ENCODE measurements around the gene RXRA. TPM values are rescaled to one million over a fixed set of nuclear protein-coding genes. Genes with fewer than 3 reads are reported as not detected.

The RXRA gene
- total and polyA plus RNA-seq, 2 of the 13 experiments (the other 11 are each of a cell fraction or from before 2014, with no cell fraction given) = 18.9 to 29.2 TPM

GRCh38 chr9:134323741-134324358 lies 2.4 kb upstream of the RXRA start (continued):
- TF ChIP-seq ZNF280D (CRISPR knock-in tag; IDR thresholded peaks at IDR 0.05) (peak; percentile 95), USF2 (IDR thresholded peaks at IDR 0.05; ENCODE audit: low read depth, low read length) (peak; percentile 48; the same call in 1 of the 2 replicates), USF2 (CRISPR knock-in tag; IDR thresholded peaks at IDR 0.05; ENCODE audit: borderline replicate concordance) (peak; percentile 77; the same call in 1 of the 2 replicates), ZZZ3 (CRISPR knock-in tag; IDR thresholded peaks at IDR 0.05; ENCODE audit: borderline replicate concordance) (no peak), ZKSCAN1 (IDR thresholded peaks at IDR 0.05; ENCODE audit: low read length) (no peak), FOXM1 (CRISPR knock-in tag; IDR thresholded peaks at IDR 0.05) (0 out of 2 replicates have a peak, but pooled peaks have one; percentile 16), ZNF503 (CRISPR knock-in tag; IDR thresholded peaks at IDR 0.05) (peak; percentile 49; the same call in 1 of the 2 replicates), ETV6 (CRISPR knock-in tag; conservative IDR thresholded peaks at IDR 0.05) (no peak), KDM4B (CRISPR knock-in tag; IDR thresholded peaks at IDR 0.05) (no peak)
- TF ChIP-seq, protein P1, sequence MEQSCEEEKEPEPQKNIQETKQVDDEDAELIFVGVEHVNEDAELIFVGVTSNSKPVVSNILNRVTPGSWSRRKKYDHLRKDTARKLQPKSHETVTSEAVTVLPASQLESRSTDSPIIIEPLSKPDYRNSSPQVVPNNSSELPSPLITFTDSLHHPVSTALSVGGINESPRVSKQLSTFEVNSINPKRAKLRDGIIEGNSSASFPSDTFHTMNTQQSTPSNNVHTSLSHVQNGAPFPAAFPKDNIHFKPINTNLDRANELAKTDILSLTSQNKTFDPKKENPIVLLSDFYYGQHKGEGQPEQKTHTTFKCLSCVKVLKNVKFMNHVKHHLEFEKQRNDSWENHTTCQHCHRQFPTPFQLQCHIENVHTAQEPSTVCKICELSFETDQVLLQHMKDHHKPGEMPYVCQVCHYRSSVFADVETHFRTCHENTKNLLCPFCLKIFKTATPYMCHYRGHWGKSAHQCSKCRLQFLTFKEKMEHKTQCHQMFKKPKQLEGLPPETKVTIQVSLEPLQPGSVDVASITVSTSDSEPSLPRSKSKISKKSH (CRISPR knock-in tag; IDR thresholded peaks at IDR 0.05; ENCODE audit: borderline replicate concordance) = peak; percentile 89; the same call in 1 of the 2 replicates
- TF ChIP-seq, protein P2, sequence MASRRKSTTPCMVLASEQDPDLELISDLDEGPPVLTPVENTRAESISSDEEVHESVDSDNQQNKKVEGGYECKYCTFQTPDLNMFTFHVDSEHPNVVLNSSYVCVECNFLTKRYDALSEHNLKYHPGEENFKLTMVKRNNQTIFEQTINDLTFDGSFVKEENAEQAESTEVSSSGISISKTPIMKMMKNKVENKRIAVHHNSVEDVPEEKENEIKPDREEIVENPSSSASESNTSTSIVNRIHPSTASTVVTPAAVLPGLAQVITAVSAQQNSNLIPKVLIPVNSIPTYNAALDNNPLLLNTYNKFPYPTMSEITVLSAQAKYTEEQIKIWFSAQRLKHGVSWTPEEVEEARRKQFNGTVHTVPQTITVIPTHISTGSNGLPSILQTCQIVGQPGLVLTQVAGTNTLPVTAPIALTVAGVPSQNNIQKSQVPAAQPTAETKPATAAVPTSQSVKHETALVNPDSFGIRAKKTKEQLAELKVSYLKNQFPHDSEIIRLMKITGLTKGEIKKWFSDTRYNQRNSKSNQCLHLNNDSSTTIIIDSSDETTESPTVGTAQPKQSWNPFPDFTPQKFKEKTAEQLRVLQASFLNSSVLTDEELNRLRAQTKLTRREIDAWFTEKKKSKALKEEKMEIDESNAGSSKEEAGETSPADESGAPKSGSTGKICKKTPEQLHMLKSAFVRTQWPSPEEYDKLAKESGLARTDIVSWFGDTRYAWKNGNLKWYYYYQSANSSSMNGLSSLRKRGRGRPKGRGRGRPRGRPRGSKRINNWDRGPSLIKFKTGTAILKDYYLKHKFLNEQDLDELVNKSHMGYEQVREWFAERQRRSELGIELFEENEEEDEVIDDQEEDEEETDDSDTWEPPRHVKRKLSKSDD (CRISPR knock-in tag; IDR thresholded peaks at IDR 0.05; ENCODE audit: low read depth) = peak; percentile 40; the same call in 1 of the 2 replicates
